HepG2 (cell line): ENCODE results near the gene SGSM1. TPM values are rescaled to one million over a fixed set of nuclear protein-coding genes. Genes with fewer than 3 reads are reported as not detected.

Experiments used
- ATAC-seq: fragments of 200-7000 bp; cut with Tn5 transposase; 3 replicates; pipeline ENCODE4 v1.9.1; 2020; ENCODE audit warnings: mild to moderate bottlenecking, moderate library complexity
- BruUV-seq: library from RNA; stranded (reverse); fragments of 400-500 nt; replicated peaks from 2 replicates; lab custom pipeline; 2021; lab: Mats Ljungman, UMichigan
- CTCF ChIA-PET: fragments of 300-600 bp; formaldehyde crosslinking; extraction: SDS; loops from one replicate; lab custom pipeline; 2021; ENCODE audit warnings: low total read pairs, inconsistent platforms, low intra/inter-chr PET ratio; lab: Yijun Ruan, JAX
- POLR2A ChIA-PET: fragments of 350-600 bp; sonication (Branson Sonifier 250); formaldehyde crosslinking; loops from one replicate; lab custom pipeline; 2020; ENCODE audit warnings: antibody characterized with exemption, inconsistent platforms; lab: Yijun Ruan, JAX
- DNase-seq: peaks from one replicate; pipeline ENCODE4 v3.0.0-alpha.2; 2015; ENCODE audit warnings: low spot score
- FAIRE-seq: peaks from 3 replicates; lab custom pipeline; 2011; peaks lifted over from hg19 to GRCh38; lab: Jason Lieb, UNC
- H2AFZ ChIP-seq: one replicate; pipeline ENCODE4 v1.6.1; 2011; ENCODE audit warnings: low read length, inconsistent platforms
- H3K27ac ChIP-seq: fragments of 300-600 bp; 3 replicates; pipeline ENCODE4 v1.8.0; 2011; ENCODE audit warnings: mixed run types, mild to moderate bottlenecking, mixed read lengths, low read length, inconsistent platforms; ENCODE audit not compliant: insufficient read depth; ENCODE audit errors: extremely low read length
- H3K27me3 ChIP-seq, 2 experiments: fragments of 200-600 bp in 1 of 2; 2 replicates in 1 of 2; 3 replicates in 1 of 2; pipeline versions ENCODE4 v1.6.0 to v1.8.0; 2011; ENCODE audit warnings: low read length in 2 of 2, mild to moderate bottlenecking in 2 of 2, moderate library complexity in 2 of 2, inconsistent platforms in 1 of 2; ENCODE audit not compliant: insufficient read depth in 2 of 2, control insufficient read depth in 1 of 2
- H3K36me3 ChIP-seq, 2 experiments: fragments of 200-600 bp in 1 of 2; replicated peaks in 1 of 2; 2 replicates in 1 of 2; 3 replicates in 1 of 2; pipeline versions ENCODE4 v1.5.1 to v1.8.0; 2011; ENCODE audit warnings: low read length in 2 of 2, inconsistent platforms in 1 of 2; ENCODE audit not compliant: insufficient read depth in 2 of 2, control insufficient read depth in 1 of 2
- H3K4me1 ChIP-seq: 2 replicates; pipeline ENCODE4 v1.5.1; 2012; ENCODE audit warnings: low read length, inconsistent platforms; ENCODE audit not compliant: insufficient read depth
- H3K4me2 ChIP-seq: 2 replicates; pipeline ENCODE4 v1.6.0; 2011; ENCODE audit warnings: low read depth, low read length, inconsistent platforms
- H3K4me3 ChIP-seq, 3 experiments: fragments of 200-600 bp in 1 of 3; sonication (generic), shearing (Covaris generic) in 1 of 3; replicated peaks in 1 of 3; 2 replicates each; pipeline ENCODE4 v1.5.1; 2011 to 2016; ENCODE audit warnings: low read length in 3 of 3, inconsistent platforms in 2 of 3, low read depth in 2 of 3, mild to moderate bottlenecking in 2 of 3, control low read depth in 1 of 3, mixed read lengths in 1 of 3; ENCODE audit not compliant: insufficient read depth in 1 of 3
- H3K79me2 ChIP-seq: one replicate; pipeline ENCODE4 v1.6.1; 2011; ENCODE audit warnings: low read length, inconsistent platforms; ENCODE audit not compliant: insufficient read depth
- H3K9ac ChIP-seq: 2 replicates; pipeline ENCODE4 v1.6.0; 2011; ENCODE audit warnings: mild to moderate bottlenecking, low read depth, low read length, inconsistent platforms; ENCODE audit not compliant: insufficient read depth
- H3K9me3 ChIP-seq: 2 replicates; pipeline ENCODE4 v1.5.1; 2012; ENCODE audit warnings: mild to moderate bottlenecking, low read length
- H4K20me1 ChIP-seq: 2 replicates; pipeline ENCODE4 v1.6.0; 2011; ENCODE audit warnings: inconsistent platforms, mild to moderate bottlenecking, low read length, moderate library complexity; ENCODE audit not compliant: insufficient read depth
- HCFC1 ChIP-seq: fragments of 150-350 bp; IDR thresholded peaks from 2 replicates; pipeline ENCODE4 v1.6.1; 2014; ENCODE audit warnings: low read depth, low read length
- IKZF1 ChIP-seq: fragments of 450-650 bp; IDR thresholded peaks from 2 replicates; pipeline ENCODE4 v1.7.1; 2016
- RAD21 ChIP-seq: fragments of 450-650 bp; formaldehyde crosslinking; IDR thresholded peaks from 2 replicates; pipeline ENCODE4 v1.5.0; 2020; ENCODE audit warnings: mild to moderate bottlenecking
- SMC3 ChIP-seq: IDR thresholded peaks from 2 replicates; pipeline ENCODE4 v1.6.1; 2011; ENCODE audit warnings: low read length, improper control_type of control experiment
- STAG1 ChIP-seq: sonication (generic); formaldehyde crosslinking; IDR thresholded peaks from 2 replicates; pipeline ENCODE4 v1.4.0; 2020; ENCODE audit warnings: missing genetic modification reagents
- ZNF782 ChIP-seq: sonication (generic); formaldehyde crosslinking; IDR thresholded peaks from 2 replicates; pipeline ENCODE4 v1.4.0; 2020; ENCODE audit warnings: missing genetic modification reagents, mild to moderate bottlenecking, borderline replicate concordance
- ZSCAN12 ChIP-seq: sonication (generic); formaldehyde crosslinking; IDR thresholded peaks from 2 replicates; pipeline ENCODE4 v1.9.0; 2021; ENCODE audit warnings: mild to moderate bottlenecking, missing genetic modification reagents
- WGBS: methylation state at CpG from one replicate; pipeline ENCODE4 v1.1.6; 2017; ENCODE audit warnings: low lambda C conversion rate; 5-methylcytosine and 5-hydroxymethylcytosine counted together
- in situ Hi-C: cut with HindIII; loops from 2 replicates; pipeline ENCODE4 v1.10.0; 2017; ENCODE audit warnings: low pct_unique_long_range_greater_than_20kb; ENCODE audit not compliant: extremely low pct_ligation_motif_present
- intact Hi-C: fragments of 100-400 bp; cut with micrococcal nuclease; formaldehyde crosslinking; loops from one replicate; pipeline ENCODE4 v1.10.0; 2022; ENCODE audit not compliant: unreplicated experiment
- polyA plus RNA-seq, 8 experiments: library from polyadenylated mRNA; depleted of rRNA in 3 of 8; stranded (reverse) in 7 of 8; unstranded in 1 of 8; fragments of >200 nt; fragmentation: Illumina TruSeq in 4 of 8; extraction: Trizol in 4 of 8; gene quantifications; 2 replicates each; pipeline versions ENCODE4 v1.2.1 to v1.2.3, GENCODE V29; 2011 to 2016; ENCODE audit warnings: low read depth in 4 of 8, missing spikeins in 1 of 8, mixed read lengths in 1 of 8; ENCODE audit not compliant: insufficient read depth in 1 of 8
- total RNA-seq, 5 experiments: library from RNA; depleted of rRNA; stranded (reverse); fragments of >200 nt; fragmentation: Illumina TruSeq; extraction: Trizol; gene quantifications; 2 replicates each; pipeline ENCODE4 v1.2.3, GENCODE V29; 2016; ENCODE audit warnings: low read depth in 1 of 5
- TF ChIP-seq, protein P1 (sequence below): sonication (generic); formaldehyde crosslinking; IDR thresholded peaks from 2 replicates; pipeline ENCODE4 v1.5.0; 2020; ENCODE audit warnings: mild to moderate bottlenecking, missing genetic modification reagents, moderate library complexity

The SGSM1 gene
- total and polyA plus RNA-seq, 2 of the 13 experiments (the other 11 are each of a cell fraction or from before 2014, with no cell fraction given) = 0.07 TPM; not detected in 1

DNA sequence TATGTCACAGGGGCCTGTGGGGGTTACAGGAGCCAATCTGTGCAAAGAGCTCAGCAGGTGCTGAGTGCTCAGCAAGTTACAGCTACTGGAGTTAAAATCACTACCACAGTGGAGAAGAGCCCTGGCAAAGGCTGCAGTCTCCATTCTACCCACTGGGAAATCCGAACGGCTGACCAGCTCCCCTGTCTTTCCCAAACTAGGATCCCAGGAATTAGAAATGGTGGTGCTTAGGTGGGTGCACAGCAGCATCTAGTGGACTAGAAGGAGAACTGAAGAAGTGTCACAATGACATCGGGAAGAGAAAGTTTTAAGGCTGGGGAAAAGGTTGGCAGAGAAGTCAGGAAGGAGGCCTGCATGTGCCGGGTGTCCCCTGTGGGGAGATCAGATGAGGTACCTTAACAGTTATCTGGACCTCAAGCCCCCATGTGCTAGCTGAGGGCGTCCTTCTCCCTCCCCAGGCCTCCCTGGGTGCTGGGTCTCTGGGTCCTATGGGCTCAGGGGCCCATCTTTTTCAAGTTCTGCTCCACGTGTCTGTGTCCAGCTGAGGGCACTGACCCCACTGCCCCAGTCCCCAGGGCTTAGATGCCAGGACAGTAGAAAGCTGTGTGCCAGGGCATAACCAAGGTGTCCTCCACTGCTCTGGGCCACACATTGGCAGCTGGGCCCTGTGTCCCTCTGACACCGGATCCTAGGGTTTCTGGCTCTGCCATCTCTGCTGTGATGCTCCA, 33.4 kb upstream of the SGSM1 start:
- no peaks in the 10 kb centered on the region for H3K79me2 ChIP-seq
- FAIRE-seq = peak; percentile 73
- H3K36me3 ChIP-seq = no peaks in the 10 kb centered on the region
- ATAC-seq = peak; percentile 87
- H3K27ac ChIP-seq = no peak overlapping the region
- H3K9me3 ChIP-seq = no peaks in the 10 kb centered on the region
- no peak overlapping the region for H3K9ac ChIP-seq
- no peak overlapping the region for H3K4me3 ChIP-seq
- in situ Hi-C loops (loop anchor here (5.0 to 25.0 kb wide), 3 partner anchors 75 to 265 kb away; no protein-coding TSS in a partner anchor), intact Hi-C loops (no loop called here)
- TF ChIP-seq ZSCAN12 (CRISPR knock-in tag) = no peak
- no peak for TF ChIP-seq HCFC1
- peak; percentile 54; the same call in 1 of the 2 replicates for TF ChIP-seq SMC3
- TF ChIP-seq IKZF1 = no peak
- no peak for TF ChIP-seq ZNF782 (CRISPR knock-in tag)
- peak; percentile 80 for TF ChIP-seq STAG1
- peak; percentile 46; the same call in 1 of the 2 replicates for TF ChIP-seq RAD21 (CRISPR knock-in tag)
- TF ChIP-seq, protein P1, sequence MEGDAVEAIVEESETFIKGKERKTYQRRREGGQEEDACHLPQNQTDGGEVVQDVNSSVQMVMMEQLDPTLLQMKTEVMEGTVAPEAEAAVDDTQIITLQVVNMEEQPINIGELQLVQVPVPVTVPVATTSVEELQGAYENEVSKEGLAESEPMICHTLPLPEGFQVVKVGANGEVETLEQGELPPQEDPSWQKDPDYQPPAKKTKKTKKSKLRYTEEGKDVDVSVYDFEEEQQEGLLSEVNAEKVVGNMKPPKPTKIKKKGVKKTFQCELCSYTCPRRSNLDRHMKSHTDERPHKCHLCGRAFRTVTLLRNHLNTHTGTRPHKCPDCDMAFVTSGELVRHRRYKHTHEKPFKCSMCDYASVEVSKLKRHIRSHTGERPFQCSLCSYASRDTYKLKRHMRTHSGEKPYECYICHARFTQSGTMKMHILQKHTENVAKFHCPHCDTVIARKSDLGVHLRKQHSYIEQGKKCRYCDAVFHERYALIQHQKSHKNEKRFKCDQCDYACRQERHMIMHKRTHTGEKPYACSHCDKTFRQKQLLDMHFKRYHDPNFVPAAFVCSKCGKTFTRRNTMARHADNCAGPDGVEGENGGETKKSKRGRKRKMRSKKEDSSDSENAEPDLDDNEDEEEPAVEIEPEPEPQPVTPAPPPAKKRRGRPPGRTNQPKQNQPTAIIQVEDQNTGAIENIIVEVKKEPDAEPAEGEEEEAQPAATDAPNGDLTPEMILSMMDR (CRISPR knock-in tag) = peak; percentile 63
- peak; percentile 61 for DNase-seq
- peaks cover 0 to 21% of the 10 kb centered on the region in 2 experiments; a peak in 4 of 5 replicates for H3K27me3 ChIP-seq
- WGBS = 11% methylated on average over 6 of the region's 7 CpGs
- H3K4me1 ChIP-seq = no peaks in the 10 kb centered on the region
- no peak overlapping the region for H3K4me2 ChIP-seq
- POLR2A ChIA-PET = no interaction called here
- no TSS peak for BruUV-seq
- H2AFZ ChIP-seq = no peak overlapping the region
- CTCF ChIA-PET = no interaction called here
- H4K20me1 ChIP-seq = no peaks in the 10 kb centered on the region
